ENCODE data around the gene SLFN12L.

SLFN12L gene

DNA sequence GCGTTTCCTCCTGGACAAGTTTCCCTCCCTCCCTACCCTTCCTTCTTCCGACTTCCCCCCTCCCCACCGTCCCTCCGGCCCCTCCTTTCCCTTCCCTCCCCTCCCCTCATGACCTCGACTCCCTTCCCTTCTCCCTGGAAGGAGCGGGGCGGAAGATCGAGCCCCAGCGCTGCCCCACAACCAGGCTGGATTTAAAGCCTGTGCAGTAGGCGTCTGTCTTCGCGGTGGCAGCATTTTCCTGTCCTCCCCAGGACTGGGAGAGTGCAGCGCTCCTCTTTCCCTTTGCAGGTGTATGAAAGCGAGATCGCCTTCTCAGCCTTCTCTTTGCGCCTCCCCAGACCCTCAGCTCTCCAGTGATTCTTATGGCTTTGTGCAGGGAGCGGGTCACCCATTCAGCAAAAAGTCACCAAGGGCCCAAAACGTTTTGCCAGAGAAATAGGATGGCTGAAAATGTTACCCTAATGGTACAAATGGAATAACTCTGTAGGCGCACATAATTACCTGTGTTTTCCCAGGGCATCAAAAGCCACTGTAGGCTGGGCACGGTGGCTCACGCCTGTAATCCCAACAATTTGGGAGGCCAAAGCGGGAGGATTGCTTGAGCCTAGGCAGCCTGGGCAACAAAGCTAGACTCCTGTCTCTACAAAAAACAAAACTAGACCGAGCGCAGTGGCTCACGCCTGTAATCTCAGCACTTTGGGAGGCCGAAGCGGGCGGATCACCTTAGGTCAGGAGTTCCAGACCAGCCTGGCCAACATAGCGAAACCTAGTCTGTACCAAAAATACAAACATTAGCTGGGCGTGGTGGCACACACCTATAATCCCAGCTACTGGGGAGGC lies 40.8 kb downstream of the SLFN12L start:
- ChIA-PET POLR2A (no interaction called here), CTCF (no interaction called here)
- no peak for DNase-seq (ENCODE audit: extremely low spot score)
- TF ChIP-seq CTCF (IDR thresholded peaks at IDR 0.05; ENCODE audit: control extremely low read depth, extremely low read depth, low read depth, missing control alignments): no peak

- CTCF ChIA-PET: interaction anchor here (1.4 kb wide), 1 partner anchor 60 kb away, joined by 3 read pairs; no protein-coding TSS in a partner anchor
- POLR2A ChIA-PET: no interaction called here
- TF ChIP-seq CTCF (IDR thresholded peaks at IDR 0.05; ENCODE audit: control extremely low read depth, extremely low read depth, low read depth, missing control alignments): no peak
- no peak for DNase-seq (ENCODE audit: extremely low spot score)
These were observed 44.4 kb downstream of the SLFN12L start for GRCh38 chr17:35493040-35493439.

DNA sequence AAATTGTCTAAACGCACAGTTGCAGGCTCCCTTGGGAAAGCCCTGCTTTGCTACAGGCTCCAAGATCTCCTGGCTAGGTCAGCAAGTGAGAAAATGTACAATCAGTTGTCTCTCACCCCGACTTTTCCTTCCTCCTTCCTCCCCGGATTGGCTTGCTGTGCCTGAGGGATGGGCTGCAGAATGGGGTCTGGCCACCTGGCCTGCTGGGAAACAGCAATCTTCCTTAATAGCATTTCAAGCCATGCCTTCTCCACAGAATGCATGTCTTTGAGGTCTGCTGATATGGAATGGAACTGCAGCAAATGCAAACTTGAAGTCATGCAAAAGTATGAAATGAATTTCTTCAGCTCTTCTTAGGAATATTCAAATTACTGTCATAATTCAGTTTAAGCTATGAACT lies 46.1 kb downstream of the SLFN12L start:
- ChIA-PET CTCF (interaction anchor here (0.7 to 2.2 kb wide), 2 partner anchors 8 to 179 kb away, joined by 3 to 5 read pairs; no protein-coding TSS in a partner anchor), POLR2A (no interaction called here)
- no peak for TF ChIP-seq CTCF (IDR thresholded peaks at IDR 0.05; ENCODE audit: control extremely low read depth, extremely low read depth, low read depth, missing control alignments)
- DNase-seq (ENCODE audit: extremely low spot score): no peak

GRCh38 chr17:35489944-35490343 lies 47.5 kb downstream of the SLFN12L start:
- CTCF ChIA-PET: interaction anchor here (2.2 kb wide), 1 partner anchor 177 kb away, joined by 5 read pairs; no protein-coding TSS in a partner anchor
- POLR2A ChIA-PET: no interaction called here
- no peak for DNase-seq (ENCODE audit: extremely low spot score)
- no peak for TF ChIP-seq CTCF (IDR thresholded peaks at IDR 0.05; ENCODE audit: control extremely low read depth, extremely low read depth, low read depth, missing control alignments)

GRCh38 chr17:35488991-35489390 lies 48.5 kb downstream of the SLFN12L start:
- ChIA-PET POLR2A (interaction anchor here (1.2 kb wide), 1 partner anchor 116 kb away, joined by 3 read pairs; the partner anchor contains the start of gene SLFN11), CTCF (interaction anchor here (1.2 to 3.3 kb wide), 2 partner anchors 22 to 177 kb away, joined by 3 to 18 read pairs; no protein-coding TSS in a partner anchor)
- no peak for DNase-seq (ENCODE audit: extremely low spot score)
- no peak for TF ChIP-seq CTCF (IDR thresholded peaks at IDR 0.05; ENCODE audit: control extremely low read depth, extremely low read depth, low read depth, missing control alignments)

- DNase-seq (ENCODE audit: extremely low spot score): peak; percentile 88
- ChIA-PET CTCF (interaction anchor here (0.7 to 3.3 kb wide), 6 partner anchors 22 to 175 kb away, joined by 3 to 18 read pairs (median 3); no protein-coding TSS in a partner anchor), POLR2A (interaction anchor here (1.1 kb wide), 1 partner anchor 113 kb away, joined by 3 read pairs; the partner anchor contains the start of gene SLFN11)
- no peak for TF ChIP-seq CTCF (IDR thresholded peaks at IDR 0.05; ENCODE audit: control extremely low read depth, extremely low read depth, low read depth, missing control alignments)
These were observed 50.4 kb downstream of the SLFN12L start for GRCh38 chr17:35486920-35487732.
